HT1080 (cell line): ENCODE results near the gene ZNF354B. TPM values are rescaled to one million over a fixed set of nuclear protein-coding genes. Genes with fewer than 3 reads are reported as not detected.
"Not testable (repeated sequence)": the region's sequence is repeated elsewhere in the genome, so short reads cannot be mapped to it uniquely, and the experiment has no call there.

Experiments used
- DNase-seq: peaks from one replicate; pipeline ENCODE4 v3.0.0-alpha.2; 2015; ENCODE audit warnings: low read depth
- small RNA-seq: library from RNA; depleted of rRNA; stranded (forward); fragments of <200 nt; gene quantifications from one replicate; pipeline ENCODE3, GENCODE V24; 2014
- total RNA-seq: library from RNA; depleted of rRNA; stranded (reverse); fragments of >200 nt; shearing (Covaris generic); gene quantifications from 2 replicates; pipeline ENCODE4 v1.2.3, GENCODE V29; 2014; rRNA removed

ZNF354B gene
- total RNA-seq, 1 experiment from 2014 or later, result 4.3 TPM

DNA sequence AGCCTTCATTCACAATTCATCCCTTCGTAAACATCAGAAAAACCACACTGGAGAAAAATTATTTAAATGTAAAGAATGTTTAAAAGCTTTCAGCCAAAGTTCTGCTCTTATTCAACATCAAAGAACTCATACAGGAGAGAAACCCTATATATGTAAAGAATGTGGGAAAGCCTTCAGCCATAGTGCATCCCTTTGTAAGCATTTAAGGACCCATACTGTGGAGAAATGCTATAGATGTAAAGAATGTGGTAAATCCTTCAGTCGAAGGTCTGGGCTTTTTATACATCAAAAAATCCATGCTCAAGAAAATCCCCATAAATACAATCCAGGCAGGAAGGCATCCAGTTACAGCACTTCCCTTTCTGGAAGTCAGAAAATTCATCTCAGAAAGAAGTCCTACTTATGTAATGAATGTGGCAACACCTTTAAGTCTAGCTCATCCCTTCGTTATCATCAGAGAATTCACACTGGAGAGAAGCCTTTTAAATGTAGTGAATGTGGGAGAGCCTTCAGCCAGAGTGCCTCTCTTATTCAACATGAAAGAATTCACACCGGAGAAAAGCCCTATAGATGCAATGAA is 23.5 kb downstream of the ZNF354B start:
- not testable (repeated sequence) for DNase-seq

DNA sequence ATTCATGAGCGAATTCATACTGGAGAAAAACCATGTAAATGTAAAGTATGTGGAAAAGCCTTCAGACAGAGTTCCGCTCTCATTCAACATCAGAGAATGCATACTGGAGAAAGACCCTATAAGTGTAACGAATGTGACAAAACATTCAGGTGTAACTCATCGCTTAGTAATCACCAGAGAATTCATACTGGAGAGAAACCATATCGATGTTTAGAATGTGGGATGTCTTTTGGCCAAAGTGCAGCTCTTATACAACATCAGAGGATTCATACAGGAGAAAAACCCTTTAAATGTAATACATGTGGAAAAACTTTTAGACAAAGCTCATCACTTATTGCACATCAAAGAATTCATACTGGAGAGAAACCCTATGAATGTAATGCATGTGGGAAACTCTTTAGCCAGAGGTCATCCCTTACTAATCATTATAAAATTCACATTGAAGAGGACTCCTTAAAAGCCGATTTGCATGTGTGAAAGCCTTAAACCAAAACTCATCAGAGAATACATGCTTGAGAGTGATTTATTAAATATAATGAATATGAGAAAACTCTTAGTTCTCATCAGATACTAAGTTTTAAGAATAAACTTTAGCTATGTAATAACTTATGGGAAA is 24.2 kb downstream of the ZNF354B start:
- DNase-seq, result no peak

DNA sequence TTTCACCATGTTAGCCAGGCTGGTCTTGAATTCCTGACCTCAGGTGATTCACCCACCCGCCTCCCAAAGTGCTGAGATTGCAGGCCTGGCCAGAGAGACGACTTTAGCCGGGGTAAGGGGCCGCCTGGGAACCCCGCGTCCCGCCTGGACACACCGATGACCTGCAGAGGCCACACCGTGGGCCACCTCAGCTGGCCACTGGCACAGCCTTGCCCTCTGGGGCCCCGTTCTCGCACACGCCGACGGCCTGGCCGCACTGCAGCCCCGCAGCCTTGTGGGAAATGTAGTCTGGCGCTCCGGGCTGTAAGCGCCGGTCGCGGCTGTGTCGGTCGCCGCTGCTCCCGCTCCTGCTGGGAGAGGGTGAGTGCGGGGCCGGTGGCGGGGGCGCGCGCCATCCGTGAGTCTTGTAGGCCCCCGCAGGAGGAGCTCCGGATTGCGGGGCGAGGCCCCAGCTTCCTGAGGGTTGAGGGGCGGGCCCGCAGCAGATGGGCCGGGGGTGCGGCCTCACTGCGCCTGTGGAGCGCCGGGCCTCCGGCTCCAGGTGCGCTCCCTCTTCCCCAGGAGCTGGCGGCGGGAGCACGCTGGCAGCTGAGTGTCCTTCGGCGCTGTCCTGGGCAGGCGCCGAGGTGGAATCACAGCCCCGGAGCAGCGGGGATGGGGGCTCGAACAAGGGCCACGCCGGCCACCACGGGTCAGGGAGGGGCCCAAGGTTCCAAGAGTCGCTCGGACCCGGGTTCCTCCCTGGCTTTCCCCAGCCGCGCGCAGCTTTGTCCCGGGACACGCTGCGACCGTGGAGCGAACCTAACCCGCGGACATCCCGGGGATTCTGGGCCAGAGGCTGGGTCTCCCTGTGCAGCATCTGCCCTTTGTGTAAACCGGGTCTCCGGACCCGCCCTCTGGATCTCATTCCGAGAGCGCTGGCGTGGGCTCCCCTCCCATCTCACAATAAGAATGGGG is 36.1 kb downstream of the ZNF354B start, which contains the start of gene ZFP2:
TSS of gene ZFP2 (plus strand) at position 299 of the 957 bp plus-strand sequence. CDS start 35,401 bp downstream, outside the sequence.
- DNase-seq, result peak; percentile 28

DNA sequence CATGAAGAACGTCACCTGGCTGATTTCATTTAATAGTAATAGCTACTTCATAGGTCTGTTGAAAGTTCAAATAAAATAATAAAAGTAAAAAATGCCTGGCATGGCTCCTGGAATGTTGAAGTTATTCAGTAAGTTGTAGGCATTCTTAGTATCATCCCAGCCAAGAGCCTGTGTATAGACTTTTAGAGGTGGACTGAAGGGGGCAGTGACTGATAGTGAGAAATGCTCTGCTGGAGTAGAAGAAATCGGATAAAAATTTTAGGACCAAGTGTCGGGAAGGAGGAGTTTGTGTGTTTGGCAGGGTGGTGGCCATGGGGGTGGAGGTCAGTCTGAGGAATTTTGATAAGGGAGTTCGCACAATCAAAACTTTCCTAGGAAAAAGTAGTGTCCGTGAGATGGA is 39.5 kb downstream of the ZNF354B start:
- DNase-seq, result no peak

DNA sequence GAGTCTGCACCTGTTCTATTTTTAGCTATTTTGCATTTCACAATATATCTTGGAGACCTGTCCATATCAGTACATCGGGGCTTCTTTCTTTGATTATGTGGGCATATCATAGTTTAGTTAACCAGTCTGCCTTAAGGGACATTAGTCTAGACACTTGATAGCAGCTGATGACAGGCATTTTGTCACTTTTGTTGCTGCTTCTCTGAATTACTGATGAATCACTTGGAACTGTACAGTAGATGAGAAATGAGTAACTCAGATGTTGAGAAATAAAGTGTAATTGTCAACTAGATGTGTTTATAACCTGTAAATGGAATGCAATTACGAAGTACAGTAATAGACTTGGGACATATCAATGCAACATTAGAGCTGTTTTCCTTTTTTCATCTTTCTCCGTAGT is 43.1 kb downstream of the ZNF354B start:
- no peak for DNase-seq

DNA sequence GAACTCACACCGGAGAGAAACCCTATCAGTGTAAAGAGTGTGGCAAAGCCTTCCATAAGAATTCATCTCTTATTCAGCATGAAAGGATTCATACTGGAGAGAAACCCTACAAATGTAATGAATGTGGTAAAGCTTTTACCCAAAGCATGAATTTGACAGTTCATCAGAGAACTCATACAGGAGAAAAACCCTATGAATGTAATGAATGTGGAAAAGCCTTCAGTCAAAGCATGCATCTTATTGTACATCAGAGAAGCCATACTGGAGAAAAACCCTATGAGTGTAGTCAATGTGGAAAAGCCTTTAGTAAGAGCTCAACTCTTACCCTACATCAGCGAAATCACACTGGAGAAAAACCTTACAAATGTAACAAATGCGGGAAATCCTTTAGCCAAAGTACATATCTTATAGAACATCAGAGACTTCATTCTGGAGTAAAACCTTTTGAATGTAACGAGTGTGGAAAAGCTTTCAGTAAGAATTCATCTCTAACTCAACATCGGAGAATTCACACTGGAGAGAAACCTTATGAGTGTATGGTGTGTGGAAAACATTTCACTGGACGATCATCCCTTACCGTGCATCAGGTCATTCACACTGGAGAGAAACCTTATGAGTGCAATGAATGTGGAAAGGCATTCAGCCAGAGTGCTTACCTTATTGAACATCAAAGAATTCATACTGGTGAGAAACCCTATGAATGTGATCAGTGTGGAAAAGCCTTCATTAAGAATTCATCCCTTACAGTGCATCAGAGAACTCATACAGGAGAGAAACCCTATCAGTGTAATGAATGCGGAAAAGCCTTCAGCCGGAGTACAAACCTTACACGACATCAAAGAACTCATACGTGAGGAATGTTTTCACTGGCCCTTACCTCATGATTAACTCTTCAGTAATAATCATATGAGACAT is 72.3 kb downstream of the ZNF354B start:
- no peak for DNase-seq

Small RNAs within 50 kb of the gene (small RNA-seq; reads per million reads assigned to genes)
- gene AC126915.2 (not detected), gene AC126915.3 (not detected)

Other genes starting within 250 kb of the ZNF354B start
- 5.2 and 6.5 TPM in 2 replicates for gene CLK4, start 232.9 kb upstream of the ZNF354B start, total RNA-seq
- gene ZNF354A, start 129.3 kb upstream of the ZNF354B start, total RNA-seq, result 5.5 and 6.8 TPM in 2 replicates
- gene ZFP2, start 36.0 kb downstream of the ZNF354B start, total RNA-seq, result not detected in 2 replicates
- gene ZNF454, start 81.2 kb downstream of the ZNF354B start, total RNA-seq, result not detected in 2 replicates
- not detected in 2 replicates for gene GRM6, start 135.4 kb downstream of the ZNF354B start, total RNA-seq
- 0.24 and 0.53 TPM in 2 replicates for gene ZNF879, start 163.9 kb downstream of the ZNF354B start, total RNA-seq
- 1.7 and 1.9 TPM in 2 replicates for gene ZNF354C, start 200.4 kb downstream of the ZNF354B start, total RNA-seq